Left colon (tissue), 2 donors: ENCODE measurements around the gene FAM181B. TPM values are rescaled to one million over a fixed set of nuclear protein-coding genes. Genes with fewer than 3 reads are reported as not detected.
"Not testable (repeated sequence)": the region's sequence is repeated elsewhere in the genome, so short reads cannot be mapped to it uniquely, and the experiment has no call there.

Experiments
- ATAC-seq: fragments of 200-7000 bp; cut with Tn5 transposase; one replicate; pipeline ENCODE4 v1.9.1; 2020; ENCODE audit warnings: mild to moderate bottlenecking, moderate library complexity
- DNase-seq, 2 donors: peaks; one replicate each; pipeline ENCODE4 v3.0.0-alpha.2; 2020
- intact Hi-C, 2 donors: fragments of 100-400 bp; cut with DNase I in 1 of 2; cut with micrococcal nuclease in 1 of 2; formaldehyde crosslinking; loops; one replicate each; pipeline versions ENCODE4 v1.11.2 to v1.14.0; 2022; cut with DNase I, micrococcal nuclease
- total RNA-seq, 2 donors: library from RNA; stranded (reverse); fragmentation: NEBNext Ultra II Directional; extraction: Animal tissue kit (Norgen Biotek cat#: 25700); gene quantifications; one replicate each; pipeline ENCODE4 v1.2.1, GENCODE V29; 2021
- donor health status: DM: no; HTN: no; CAD: no.
- donor health status: DM: yes; HTN: yes; CAD: no.

FAM181B gene
- total RNA-seq, 2 donors from 2014 or later, result 0.27 to 0.61 TPM

- ATAC-seq (no peak), DNase-seq (no peak)
- intact Hi-C loops, result loop anchor here in 1 of 2 donors (10.0 kb wide), 1 partner anchor 1054 kb away; no protein-coding TSS in a partner anchor
Measured at GRCh38 chr11:82698576-82699352, 34.9 kb downstream of the FAM181B start.

GRCh38 chr11:82692981-82693380 is 40.7 kb downstream of the FAM181B start:
- intact Hi-C loops, result loop anchor here in 1 of 2 donors (10.0 kb wide), 1 partner anchor 1048 kb away; no protein-coding TSS in a partner anchor
- no peak for DNase-seq

GRCh38 chr11:82689347-82689746 is 44.3 kb downstream of the FAM181B start:
- ATAC-seq, intact Hi-C loops, DNase-seq: not testable (repeated sequence)

More at GRCh38 chr11:82692981-82693380, 40.7 kb downstream of the FAM181B start:
- ATAC-seq, result no peak

- ATAC-seq (no peak), DNase-seq (no peak)
- intact Hi-C loops, result no loop called here
Measured at GRCh38 chr11:82686211-82686610, 47.5 kb downstream of the FAM181B start.

GRCh38 chr11:82683029-82683428 is 50.6 kb downstream of the FAM181B start:
- no peak for DNase-seq
- intact Hi-C loops, result no loop called here
- no peak for ATAC-seq

- intact Hi-C loops, result no loop called here
- DNase-seq (peak; percentile 6 to 28), ATAC-seq (peak; percentile 70)
Measured at GRCh38 chr11:82682003-82682751, 51.5 kb downstream of the FAM181B start.

- DNase-seq (peak; percentile 46 to 51), ATAC-seq (peak; percentile 88)
- intact Hi-C loops, result no loop called here
Measured at GRCh38 chr11:82680252-82680651, 53.4 kb downstream of the FAM181B start.

Other genes starting within 250 kb of the FAM181B start
- 10 to 100 TPM; 27.4 to 47.9 TPM for gene PRCP, start 166.6 kb upstream of the FAM181B start, total RNA-seq
- gene DDIAS, start 167.9 kb upstream of the FAM181B start, total RNA-seq, result 1 to 10 TPM in 1 of 2 donors, under 1 TPM in 1; 0.84 to 2.5 TPM